GM12872 (cell line): ENCODE measurements around the gene FKBP1B.

Experiments used
- CTCF ChIP-seq: IDR thresholded peaks from 3 replicates; pipeline ENCODE4 v1.5.1; 2011; ENCODE audit warnings: low read depth, mild to moderate bottlenecking, low read length, moderate library complexity; ENCODE audit not compliant: insufficient read depth

FKBP1B gene

GRCh38 chr2:24049485-24050021, at the start of gene FKBP1B:
Gene FKBP1B (plus strand): TSS chr2:24049741. CDS start chr2:24049850, 109 bp downstream.
- no peak for TF ChIP-seq CTCF

GRCh38 chr2:24007693-24008092, 41.8 kb upstream of the FKBP1B start:
- TF ChIP-seq CTCF, result no peak

GRCh38 chr2:24008672-24009366, 40.7 kb upstream of the FKBP1B start:
- no peak for TF ChIP-seq CTCF

GRCh38 chr2:24009367-24009679, 40.2 kb upstream of the FKBP1B start:
- no peak for TF ChIP-seq CTCF

GRCh38 chr2:24009680-24010476, 39.7 kb upstream of the FKBP1B start, which contains the start of gene MFSD2B:
Gene MFSD2B (plus strand): TSS chr2:24010085. CDS start chr2:24010097, 12 bp downstream.
- TF ChIP-seq CTCF, result no peak

GRCh38 chr2:24010477-24011249, 38.9 kb upstream of the FKBP1B start:
- TF ChIP-seq CTCF, result no peak
